Fibroblast of skin of right biceps (primary cell): ENCODE results near the gene VAMP5.
"Not testable (repeated sequence)": the region's sequence is repeated elsewhere in the genome, so short reads cannot be mapped to it uniquely, and the experiment has no call there.

ENCODE experiments used
- DNase-seq: peaks from one replicate; pipeline ENCODE4 v3.0.0-alpha.2; 2013

Gene VAMP5

DNA sequence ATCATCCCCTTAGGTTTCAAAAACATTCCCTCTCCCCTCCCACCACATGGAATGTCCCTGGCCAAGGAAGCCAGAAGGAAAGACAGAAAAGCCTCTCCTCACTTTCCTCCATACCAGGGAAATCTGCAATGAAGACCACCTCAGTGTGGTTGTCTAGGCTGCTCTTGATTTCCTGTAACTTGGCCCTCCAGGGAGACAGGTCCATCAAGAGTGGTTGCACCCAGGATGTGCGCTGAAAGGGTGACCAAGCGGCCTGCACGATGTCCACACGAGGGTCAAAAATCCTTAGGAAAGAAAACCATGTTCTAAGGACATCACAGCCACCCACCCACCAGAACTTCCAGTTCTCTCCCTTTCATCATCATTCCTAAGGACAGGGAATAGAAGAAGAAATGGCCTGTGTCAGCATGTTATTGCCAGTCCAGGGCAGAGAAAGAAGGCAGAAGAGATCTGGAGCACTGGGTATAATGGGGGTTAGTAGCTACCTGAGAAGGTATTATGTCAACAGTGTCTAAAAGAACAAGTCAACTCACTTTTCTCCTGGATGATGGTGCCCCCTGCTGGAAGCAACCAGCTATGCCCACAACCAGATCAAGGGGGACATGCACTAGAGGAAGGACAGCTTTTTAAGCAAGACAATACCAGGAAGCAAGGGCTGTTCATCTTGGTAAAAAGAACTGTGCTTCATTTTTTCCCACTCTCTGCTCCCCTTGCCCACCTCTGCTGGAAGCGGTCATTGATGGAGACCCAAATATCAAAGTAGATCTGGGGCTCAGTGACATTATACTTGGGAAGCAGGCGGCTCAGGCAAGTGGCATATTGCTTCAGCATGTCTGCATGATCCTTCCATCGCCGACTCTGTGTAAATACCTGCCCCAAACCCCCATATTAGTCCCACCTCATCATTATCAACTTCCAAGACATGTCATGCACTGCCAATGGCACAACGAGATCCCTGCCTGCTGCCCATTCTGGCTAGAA, 32.2 kb upstream of the VAMP5 start:
- peak; percentile 68 for DNase-seq

DNA sequence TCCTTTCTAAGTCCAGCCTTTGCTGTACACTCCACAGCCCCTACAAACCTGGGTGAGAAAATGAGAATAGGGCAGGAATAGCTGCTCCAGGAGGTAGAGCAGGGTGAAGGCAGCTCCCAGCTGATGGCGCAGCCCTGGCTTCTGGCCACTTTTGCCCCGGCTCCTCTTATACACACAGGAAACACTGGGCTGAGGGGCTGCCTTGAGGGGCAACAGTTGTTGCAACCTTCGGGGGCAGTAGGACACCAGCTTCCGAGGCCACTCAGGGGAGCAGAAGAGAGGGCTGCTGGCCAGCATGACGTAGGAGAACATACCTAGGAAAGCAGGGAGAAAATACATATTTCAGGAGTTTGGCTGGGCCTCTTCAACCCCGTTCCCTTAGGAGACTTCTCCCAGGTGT, 31.0 kb upstream of the VAMP5 start:
- DNase-seq = no peak

DNA sequence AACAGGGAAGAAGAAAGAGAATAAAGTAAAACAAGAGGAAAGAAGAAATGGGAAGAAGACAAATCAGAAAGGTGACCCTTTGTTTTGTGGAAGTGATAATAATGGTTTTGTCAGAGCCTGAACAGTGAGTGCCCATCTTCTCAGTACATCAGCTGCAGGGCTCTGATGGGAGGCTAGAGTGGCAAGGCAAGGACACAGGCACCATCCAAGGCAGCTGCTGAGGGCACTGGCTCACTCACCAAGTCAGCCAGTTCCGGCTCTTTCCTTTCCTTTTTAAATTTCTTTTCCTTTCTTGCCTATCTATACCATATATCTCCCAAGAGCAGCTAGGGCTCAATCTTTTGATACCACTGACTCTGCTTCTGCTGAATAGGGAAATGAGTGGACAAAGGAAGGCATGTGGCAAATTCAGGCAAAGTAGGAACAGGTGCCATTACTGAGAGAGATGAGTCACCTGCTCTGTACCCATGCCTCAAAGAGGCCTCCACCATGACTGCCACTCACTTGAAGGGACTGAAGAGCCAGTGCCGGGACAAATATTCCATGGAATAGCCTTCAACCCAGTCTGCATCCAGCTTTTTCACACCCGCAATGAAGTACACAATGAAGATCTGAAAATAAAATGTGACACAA, 29.1 kb upstream of the VAMP5 start:
- no peak for DNase-seq

DNA sequence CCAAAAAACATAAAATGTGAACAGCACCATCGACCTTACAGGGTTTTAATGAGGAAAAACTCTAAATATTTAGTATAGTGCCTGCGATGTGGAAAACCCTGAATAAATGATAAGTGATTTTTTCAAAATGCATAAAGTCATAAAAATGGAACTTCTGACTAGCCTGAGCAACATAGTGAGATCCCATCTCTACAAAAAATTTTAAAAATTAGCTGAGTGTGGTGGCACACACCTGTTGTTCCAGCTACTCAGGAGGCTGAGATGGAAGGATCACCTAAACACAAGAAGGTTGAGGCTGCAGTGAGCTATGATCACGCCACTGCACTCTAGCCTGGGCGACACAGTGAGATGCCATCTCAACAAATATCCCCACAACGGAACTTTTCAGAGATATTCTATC, 27.1 kb upstream of the VAMP5 start:
- DNase-seq = no peak

DNA sequence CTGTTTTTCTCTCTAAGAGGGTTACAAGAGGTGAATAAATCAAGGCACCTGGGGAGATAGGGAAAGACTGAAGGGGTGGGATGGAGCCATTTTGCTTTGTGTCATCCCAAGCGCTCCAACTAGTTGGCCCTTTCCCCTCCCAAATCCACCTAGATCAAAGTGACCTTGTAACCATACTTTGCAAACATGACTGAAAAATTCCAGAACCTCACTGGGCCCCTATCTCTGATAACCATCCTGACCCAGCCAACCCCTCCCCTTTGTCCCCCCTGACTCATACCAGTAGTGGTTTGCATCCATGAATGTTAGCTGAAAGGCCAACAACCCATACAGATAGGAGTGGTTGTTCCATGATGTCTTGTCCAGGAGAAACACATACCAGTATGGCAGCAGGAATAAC, 26.1 kb upstream of the VAMP5 start:
- no peak for DNase-seq

DNA sequence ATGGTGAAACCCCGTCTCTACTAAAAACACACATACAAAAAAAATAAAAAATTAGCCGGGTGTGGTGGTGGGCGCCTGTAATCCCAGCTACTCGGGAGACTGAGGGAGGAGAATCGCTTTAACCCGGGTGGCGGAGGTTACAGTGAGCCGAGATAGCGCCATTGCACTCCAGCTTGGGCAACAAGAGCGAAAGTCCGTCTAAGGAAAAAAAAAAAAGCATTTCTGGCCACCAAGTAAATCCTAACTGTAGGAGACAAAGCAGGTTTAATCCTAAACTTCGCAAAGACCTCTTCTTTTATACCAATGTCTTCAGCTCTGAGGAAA, 23.9 kb upstream of the VAMP5 start:
- not testable (repeated sequence) for DNase-seq

DNA sequence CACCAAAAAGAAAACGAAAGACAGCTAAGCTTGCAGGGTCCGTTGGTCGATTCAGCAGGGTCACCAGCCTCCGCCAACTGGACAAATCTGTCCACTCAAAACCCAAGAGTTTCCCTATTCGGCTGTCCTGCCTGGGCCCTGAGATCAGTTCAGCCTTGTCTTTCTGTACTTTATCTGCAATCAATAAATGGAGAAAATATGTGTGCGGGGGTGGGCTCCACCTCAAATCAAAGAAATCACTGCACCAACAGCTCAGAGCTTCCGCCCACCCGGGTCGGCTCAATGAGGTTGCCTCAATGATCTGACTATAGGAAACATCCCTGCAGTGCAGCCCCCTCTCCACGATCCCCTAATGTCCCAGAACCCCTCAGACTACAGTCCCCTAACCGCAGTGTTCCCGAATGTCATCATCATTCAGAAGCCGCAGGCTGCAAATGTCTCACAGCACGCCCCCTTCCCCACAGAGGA, 23.4 kb upstream of the VAMP5 start:
- DNase-seq = no peak

DNA sequence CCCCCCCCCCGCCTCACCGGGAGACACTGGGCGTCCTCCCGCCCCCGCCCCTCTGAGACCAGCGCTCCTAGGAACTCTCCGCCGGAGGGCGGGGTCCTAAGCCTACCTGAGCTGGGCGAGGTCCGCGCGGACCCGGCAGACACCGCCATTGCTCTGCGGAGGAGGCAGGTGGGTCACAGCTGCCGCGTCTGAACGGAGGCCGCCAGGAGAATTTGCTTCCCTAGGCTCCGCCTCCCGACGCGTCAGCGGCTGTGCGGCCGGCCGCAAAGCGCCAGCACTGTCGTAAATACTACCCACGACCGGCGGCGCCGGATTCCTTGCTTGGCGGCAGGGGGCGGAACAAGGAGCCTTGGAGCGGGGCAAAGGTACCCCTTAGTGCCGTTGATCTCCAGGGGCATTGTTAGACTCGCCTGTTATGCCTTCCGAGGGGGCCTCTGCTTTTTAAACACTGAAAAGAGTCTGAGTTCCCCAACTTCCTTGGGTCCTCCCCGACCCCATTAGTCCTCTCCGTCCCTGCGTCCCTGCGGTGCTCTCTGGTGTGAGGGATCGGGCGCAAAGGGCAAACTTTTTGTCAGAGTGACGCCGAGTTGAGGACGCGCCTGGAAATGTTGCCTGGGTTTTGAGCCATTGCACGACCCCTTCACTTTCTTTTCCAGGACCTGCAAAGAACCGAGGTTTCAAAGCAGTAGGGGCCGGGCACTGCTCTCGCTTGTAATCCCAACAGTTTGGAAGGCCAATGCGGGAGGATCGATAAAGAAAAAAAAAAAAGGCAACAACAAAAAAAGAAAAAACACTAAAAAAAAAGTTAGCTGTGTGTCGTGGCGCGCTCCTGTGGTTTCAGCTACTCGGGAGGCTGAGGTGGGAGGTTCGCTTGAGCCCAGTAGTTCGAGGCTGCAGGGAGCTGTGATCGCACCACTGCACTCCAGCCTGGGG, 22.7 kb upstream of the VAMP5 start, which contains the start of gene GGCX:
GGCX (minus strand) TSS at position 214 of the 933 bp plus-strand sequence; CDS start at position 149, 65 bp downstream.
- DNase-seq = peak; percentile 94

DNA sequence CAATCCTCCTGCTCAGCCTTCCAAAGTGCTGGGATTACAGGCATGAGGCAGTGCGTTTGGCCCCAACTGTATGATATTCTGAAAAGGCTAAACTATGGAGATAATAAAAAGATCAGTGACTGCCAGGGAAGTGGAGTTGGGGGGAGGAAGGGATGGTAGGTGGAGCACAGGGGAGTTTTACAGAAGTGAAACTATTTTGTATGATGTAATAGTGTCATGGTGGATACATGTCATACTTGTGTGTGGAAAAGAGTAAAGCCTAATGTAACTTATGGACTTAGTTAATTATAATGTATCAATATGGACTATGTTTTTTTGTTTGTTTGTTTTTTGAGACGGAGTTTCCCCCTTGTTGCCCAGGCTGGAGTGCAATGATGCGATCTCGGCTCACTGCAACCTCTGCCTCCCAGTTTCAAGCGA, 20.1 kb upstream of the VAMP5 start:
- no peak for DNase-seq

DNA sequence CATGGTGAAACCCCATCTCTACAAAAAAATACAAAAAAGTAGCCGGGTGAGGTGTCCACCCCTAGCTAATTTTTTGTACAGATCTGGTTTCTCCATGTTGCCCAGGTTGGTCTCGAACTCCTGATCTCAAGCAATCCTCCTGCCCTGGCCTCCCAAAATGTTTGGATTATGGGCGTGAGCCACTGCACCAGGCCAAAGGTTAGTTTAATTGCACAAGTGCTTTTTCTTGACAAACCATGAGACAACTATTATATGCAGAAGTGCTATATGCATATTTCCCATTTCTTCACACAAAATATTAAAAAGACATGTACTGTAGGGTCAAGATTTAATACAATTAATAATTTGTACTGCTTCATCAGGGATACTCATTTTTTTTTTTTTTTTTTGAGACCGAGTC, 18.0 kb upstream of the VAMP5 start:
- DNase-seq = no peak

DNA sequence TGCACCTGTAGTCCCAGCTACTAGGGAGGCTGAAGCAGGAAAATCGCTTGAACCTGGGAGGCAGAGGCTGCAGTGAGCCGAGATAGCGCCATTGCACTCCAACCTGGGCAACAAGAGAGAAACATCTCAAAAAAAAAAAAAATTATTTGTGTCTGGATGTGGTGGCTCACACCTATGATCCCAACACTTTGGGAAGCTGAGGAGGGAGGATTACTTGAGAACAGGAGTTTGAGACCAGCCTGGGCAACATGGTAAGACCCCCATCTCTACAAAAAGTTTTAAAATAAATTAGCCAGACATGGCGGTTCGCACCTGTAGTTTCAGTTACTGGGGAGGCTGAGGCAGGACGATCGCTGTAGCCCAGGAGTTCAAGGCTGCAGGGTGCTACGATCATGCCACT, 8.5 kb upstream of the VAMP5 start:
- no peak for DNase-seq

DNA sequence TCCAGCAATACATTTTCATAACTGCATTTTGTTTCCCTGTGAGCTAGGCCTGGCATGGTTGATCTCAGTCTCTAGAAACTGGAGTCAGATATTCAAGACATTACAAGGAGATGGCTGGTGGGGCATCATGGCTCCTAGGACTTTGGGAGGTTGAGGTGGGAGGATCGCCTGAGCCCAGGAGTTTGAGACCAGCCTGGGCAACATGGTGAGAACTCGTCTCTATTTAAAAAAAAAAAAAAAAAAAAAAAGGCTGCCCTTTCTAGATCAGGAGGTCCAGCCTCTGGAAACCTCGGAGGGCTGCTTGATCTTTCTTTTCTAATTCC, 7.2 kb upstream of the VAMP5 start:
- DNase-seq = no peak

DNA sequence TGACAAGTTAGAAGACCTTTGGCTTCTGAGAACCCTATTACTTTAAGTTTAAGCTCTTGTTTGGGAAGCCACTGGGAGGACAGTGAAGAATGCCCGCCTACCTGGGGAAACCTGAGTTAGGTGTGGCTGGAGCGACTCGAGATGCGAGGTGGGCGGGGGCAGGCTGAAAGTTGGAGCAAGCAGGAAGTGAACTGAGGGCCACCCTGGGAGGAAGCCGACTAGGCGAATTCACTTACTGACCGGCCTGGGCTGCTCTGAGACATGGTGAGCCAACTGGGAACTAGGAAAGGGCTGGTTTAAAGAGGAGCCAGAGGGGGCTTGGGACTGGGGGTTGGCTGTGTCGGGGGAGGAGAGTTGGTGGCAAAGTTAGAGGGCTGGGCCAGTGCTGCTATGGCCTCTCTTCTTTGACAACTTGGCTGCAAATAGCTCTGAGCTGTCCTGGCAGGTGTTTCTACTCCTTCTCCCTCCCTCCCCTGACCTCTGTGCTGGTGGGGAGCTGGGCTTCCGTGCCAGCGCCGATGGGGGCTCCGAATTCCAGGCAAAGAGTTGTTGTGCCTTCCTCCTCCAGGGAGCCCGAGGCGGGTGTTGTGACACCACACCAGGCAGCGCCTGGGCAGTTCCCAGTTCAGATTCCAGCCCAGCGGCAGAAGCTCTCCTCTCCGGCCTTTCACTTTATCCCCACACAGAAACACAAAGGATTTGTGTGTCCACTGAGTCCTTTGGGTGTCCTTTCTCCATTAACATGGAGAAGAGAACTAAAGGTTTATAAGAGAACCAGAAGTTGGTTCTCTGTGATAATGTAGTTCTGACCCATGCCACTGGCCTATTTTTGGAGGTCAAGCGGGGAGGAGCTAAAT, 6.6 kb upstream of the VAMP5 start, which contains the start of gene VAMP8:
VAMP8 (plus strand) TSS at position 201 of the 857 bp plus-strand sequence; CDS start at position 262, 61 bp downstream.
- no peak for DNase-seq

DNA sequence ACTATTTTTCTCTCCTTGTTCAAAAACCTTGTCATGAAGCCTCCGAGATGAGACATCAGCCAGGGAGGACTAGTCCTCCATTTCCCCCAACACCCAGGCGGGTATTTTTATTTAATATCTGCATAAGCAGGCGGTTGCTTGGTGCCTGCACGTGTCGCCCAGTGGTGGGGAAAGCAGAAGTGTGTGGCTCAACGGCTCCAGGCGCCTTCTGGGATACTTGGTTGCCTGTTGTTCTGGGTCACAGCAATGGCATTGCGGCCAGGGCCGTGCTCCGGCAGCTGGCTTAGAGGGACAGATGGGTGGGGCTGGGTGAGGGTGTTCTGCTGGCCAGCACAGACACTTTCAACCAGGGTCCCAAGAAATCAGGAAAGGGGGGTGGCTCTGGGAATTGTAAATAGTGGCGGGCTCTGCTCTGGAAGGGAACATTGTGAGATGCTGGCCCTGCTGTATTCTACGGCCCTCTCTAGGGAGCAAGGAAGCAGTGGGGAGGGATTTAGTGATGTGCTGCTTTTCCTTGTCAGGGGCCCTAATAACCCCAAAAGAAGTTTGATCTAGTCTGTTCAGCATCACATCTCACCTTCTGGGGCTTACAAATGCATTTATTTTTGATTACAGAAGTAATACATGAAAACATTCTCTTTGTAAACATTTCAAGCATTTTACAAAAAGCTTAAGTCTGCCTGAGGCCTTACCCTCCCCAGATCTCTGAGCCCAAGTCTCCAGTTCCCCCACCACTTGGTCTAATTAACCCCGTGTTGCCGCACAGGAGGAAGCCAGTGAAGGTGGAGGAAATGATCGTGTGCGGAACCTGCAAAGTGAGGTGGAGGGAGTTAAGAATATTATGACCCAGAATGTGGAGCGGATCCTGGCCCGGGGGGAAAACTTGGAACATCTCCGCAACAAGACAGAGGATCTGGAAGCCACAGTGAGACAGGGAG, 5.7 kb upstream of the VAMP5 start:
- no peak for DNase-seq

DNA sequence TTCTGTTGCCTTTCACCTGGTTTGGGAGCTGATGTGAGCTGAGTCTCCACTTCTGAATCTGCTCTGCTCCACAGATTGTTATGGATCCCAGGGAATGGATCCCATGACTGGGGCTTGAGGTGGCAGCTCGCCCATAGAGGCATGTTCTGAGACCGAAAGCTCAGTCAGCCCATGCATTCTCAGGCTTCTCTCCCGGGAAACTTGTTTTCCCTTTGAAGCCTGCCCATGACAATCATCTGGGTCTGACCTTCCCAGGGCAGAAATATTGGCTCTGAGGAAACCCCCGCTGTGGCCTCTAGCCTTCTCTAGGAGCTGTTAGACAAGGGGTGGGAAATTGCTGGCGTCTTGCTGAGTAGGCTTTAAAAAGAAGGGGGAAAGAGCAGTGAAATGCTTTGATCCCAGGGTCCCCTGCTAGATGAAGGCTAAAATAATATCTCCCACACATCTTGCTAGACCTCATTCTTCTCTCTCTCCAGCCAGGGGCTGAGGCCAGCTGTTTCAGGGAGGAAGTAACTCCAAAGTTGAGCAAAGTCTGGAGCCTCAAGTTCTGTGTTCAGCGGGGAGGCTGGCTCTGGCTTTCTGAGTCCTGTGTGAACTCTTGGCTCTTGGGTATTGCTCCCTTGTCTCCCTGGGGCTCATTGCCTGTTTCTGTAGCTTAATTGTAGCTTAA, 4.8 kb upstream of the VAMP5 start:
- no peak for DNase-seq

DNA sequence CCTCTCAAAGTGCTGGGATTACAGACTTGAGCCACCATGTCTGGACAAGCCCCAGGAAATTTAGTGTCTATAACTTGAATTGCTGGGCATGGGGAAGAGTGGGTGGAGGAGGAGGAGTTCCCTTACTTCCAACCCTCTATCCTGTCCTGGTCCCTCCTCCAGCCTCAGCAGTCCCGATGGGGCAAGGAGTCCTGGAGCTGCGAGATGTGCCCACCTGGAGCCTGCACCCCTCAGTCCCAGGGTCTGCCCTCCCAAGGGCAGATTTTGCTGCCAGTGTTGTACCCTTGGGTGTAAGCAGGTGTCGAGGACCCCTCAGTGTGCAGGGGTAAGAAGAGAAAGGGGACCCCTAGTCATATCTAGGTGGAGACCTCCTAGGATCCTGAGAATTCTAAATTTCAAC, 4.0 kb upstream of the VAMP5 start:
- no peak for DNase-seq

DNA sequence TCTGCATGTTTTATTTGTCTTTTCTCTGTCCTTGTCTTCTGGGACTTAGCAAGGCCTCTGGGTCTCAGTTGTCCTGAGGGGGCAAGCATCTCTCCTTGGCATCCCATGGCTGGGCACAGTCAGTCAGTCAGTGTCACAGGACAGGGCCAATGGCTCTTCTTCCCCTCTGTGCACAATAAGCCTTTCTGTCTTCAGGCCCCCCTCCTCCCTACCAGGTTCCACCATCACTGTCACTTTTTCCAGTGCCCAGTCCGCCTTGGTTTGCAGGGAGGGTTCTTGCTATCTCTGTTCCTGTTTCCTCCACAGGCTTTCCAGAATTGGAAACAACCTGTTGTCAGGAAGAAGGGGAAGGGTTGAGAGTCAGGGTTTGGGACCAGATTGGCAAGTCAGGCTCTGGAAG, 1.7 kb upstream of the VAMP5 start:
- DNase-seq = no peak

DNA sequence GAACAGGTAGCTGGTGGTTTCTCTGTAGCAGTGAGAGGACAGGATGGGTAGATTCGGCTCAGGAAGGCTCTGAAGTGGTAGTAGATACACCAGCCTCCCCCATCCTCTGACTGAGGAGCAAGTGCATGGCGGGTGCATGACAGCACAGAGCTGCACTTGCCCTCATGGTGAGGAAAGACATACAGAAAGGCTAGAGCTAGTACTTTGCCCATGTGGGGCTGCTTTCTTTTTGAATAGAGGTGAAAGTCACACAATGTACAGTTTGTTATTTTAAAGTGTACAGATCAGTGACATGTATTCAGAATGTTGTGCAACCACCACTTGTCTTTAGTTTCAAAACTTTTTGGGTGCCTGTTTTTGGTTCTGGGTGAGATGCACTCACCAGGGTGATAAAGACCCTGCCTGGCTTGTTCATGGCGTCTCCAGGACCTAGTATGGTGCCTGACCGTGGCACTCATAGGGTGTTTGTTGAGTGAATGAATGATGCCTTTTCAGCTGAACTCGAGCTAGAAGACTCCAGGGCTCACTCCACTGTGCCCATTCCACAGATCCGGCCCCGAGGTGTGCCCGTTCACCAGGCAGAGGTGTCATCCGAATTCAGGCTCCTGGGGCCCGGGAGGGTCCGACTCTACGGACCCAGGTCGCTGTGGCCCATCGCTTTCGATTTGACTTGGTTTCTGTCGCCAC, 421 bp upstream of the VAMP5 start:
- DNase-seq = no peak
